WERI-Rb-1 (cell line): ENCODE data around the gene TCEANC2.

Experiments used
- DNase-seq: peaks from one replicate; pipeline ENCODE4 v3.0.0-alpha.2; 2020
- H3K27ac ChIP-seq: fragments of 250-450 bp; sonication (Bioruptor Pico); 2 replicates; pipeline ENCODE4 v1.5.1; 2020; ENCODE audit warnings: mild to moderate bottlenecking, moderate library complexity
- H3K27me3 ChIP-seq: fragments of 250-450 bp; sonication (Bioruptor Pico); 2 replicates; pipeline ENCODE4 v1.5.1; 2021; ENCODE audit warnings: mild to moderate bottlenecking, low read depth, moderate library complexity; ENCODE audit not compliant: insufficient read depth, severe bottlenecking
- H3K36me3 ChIP-seq: fragments of 250-450 bp; sonication (Bioruptor Pico); 2 replicates; pipeline ENCODE4 v1.5.1; 2020; ENCODE audit warnings: mild to moderate bottlenecking, moderate library complexity
- H3K4me3 ChIP-seq: 2 replicates; pipeline ENCODE4 v1.5.1; 2011; ENCODE audit warnings: low read depth, mild to moderate bottlenecking, control low read depth, low read length
- H3K9me3 ChIP-seq: fragments of 250-450 bp; sonication (Bioruptor Pico); 2 replicates; pipeline ENCODE4 v1.5.1; 2021; ENCODE audit warnings: mild to moderate bottlenecking, moderate library complexity; ENCODE audit not compliant: severe bottlenecking
- TF ChIP-seq, protein P1 (sequence below): IDR thresholded peaks from 2 replicates; pipeline ENCODE4 v1.5.1; 2011; ENCODE audit warnings: low read depth, mild to moderate bottlenecking, control low read depth, inconsistent platforms, low read length

The TCEANC2 gene

DNA sequence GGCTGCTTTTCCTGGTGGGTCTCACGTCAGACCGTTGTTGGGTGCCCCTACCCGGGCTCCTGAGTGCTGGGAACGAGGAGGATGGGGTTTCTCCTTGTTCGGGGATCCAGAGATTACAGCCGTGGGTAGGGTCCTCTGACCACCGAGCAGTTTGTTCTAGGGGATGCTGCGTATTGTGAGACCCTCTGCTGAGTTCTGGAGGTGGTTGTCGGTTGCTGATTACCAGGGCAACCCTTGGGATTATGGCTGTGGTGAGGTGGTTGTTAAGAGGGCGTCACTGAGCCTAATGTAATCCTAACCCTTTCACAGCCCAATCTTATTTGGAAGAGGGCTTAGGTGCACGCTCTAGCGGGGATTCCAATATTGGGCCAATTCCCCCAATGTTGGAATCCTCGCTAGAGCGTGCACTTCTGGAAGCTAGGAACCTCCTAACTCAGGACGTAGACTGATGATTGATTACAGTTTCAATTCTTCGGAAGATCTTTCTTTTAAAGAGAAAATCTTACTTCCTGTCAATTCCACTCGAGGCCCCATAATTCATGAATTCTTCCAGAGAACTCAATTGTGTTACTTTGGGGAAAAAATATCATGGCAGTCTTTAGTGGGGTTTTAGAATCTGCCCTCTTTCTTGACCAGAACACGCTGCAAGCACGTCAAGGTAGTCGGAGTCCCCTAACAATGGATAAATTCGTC lies 483 bp downstream of the TCEANC2 start:
- Histone ChIP-seq H3K4me3 (peak overlapping the region; percentile 80), H3K9me3 (no peaks in the 10 kb centered on the region), H3K27ac (peak overlapping the region; percentile 85), H3K27me3 (no peaks in the 10 kb centered on the region), H3K36me3 (no peaks in the 10 kb centered on the region; the same call in 1 of the 2 replicates)
- peak; percentile 43 for DNase-seq
- TF ChIP-seq, protein P1, sequence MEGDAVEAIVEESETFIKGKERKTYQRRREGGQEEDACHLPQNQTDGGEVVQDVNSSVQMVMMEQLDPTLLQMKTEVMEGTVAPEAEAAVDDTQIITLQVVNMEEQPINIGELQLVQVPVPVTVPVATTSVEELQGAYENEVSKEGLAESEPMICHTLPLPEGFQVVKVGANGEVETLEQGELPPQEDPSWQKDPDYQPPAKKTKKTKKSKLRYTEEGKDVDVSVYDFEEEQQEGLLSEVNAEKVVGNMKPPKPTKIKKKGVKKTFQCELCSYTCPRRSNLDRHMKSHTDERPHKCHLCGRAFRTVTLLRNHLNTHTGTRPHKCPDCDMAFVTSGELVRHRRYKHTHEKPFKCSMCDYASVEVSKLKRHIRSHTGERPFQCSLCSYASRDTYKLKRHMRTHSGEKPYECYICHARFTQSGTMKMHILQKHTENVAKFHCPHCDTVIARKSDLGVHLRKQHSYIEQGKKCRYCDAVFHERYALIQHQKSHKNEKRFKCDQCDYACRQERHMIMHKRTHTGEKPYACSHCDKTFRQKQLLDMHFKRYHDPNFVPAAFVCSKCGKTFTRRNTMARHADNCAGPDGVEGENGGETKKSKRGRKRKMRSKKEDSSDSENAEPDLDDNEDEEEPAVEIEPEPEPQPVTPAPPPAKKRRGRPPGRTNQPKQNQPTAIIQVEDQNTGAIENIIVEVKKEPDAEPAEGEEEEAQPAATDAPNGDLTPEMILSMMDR = no peak

DNA sequence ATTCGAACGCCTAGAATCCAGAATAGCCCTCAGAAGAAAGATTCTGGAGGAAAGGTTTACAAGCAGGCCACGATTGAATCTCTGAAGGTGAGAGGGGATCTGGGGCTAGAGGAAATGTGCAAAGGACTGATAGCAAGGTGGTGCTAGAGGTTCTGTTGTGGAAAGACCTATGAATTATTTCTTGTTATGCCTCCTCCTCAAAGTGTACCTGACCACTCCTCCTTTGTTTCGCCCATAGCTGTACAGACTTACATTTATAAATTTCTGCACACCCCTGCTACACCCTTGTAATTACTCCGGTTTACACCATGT lies 986 bp downstream of the TCEANC2 start:
- H3K27me3 ChIP-seq = no peaks in the 10 kb centered on the region
- TF ChIP-seq, protein P1 = no peak
- H3K9me3 ChIP-seq = no peaks in the 10 kb centered on the region
- H3K27ac ChIP-seq = peak overlapping the region; percentile 85
- DNase-seq = no peak
- no peaks in the 10 kb centered on the region; the same call in 1 of the 2 replicates for H3K36me3 ChIP-seq
- H3K4me3 ChIP-seq = peak overlapping the region; percentile 80

DNA sequence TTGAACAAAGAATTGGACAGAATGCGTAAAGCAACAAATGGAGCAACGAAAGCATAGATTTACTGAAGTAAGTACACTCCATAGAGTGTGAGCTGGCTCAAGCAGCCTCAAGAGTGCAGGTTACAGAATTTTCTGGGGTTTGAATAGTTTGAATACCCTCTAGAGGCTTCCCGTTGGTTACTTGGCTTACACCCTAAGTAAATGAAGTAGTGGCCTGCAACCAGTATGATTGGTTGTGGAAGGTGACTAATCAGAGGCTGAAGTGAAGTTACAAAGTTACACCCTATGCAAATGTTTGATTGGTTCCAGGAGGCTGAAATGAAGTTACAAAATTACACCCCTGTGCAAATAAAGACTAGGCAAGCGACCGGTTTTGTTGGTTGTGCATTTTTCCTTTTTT lies 10.9 kb downstream of the TCEANC2 start:
- Histone ChIP-seq H3K27ac (no peak overlapping the region), H3K36me3 (no peaks in the 10 kb centered on the region), H3K9me3 (no peaks in the 10 kb centered on the region), H3K4me3 (no peak overlapping the region), H3K27me3 (no peaks in the 10 kb centered on the region)
- DNase-seq = no peak
- TF ChIP-seq, protein P1 = no peak

DNA sequence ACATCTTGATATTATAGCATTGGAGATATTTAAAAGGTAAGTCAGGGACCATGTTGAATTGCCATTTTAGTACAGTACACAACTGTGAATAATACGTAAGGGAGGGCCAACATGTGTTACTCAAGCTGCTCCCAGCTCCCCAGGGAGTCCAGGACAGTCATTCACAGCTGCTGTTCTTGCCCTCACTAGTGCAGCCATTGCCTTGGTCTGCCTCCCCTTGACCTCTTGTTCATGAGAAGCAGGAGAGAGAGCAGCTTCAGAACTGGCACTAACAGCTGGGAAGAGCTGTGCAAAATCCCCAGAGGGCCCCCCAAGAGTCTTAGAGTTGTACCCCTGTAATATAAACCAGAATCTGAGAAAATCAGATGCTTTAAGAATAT lies 16.4 kb downstream of the TCEANC2 start:
- DNase-seq = peak; percentile 73
- H3K4me3 ChIP-seq = no peak overlapping the region
- H3K27me3 ChIP-seq = no peaks in the 10 kb centered on the region
- TF ChIP-seq, protein P1 = no peak
- H3K27ac ChIP-seq = peak overlapping the region; percentile 64
- H3K9me3 ChIP-seq = no peaks in the 10 kb centered on the region
- H3K36me3 ChIP-seq = peaks cover 7% of the 10 kb centered on the region; the same call in 1 of the 2 replicates

DNA sequence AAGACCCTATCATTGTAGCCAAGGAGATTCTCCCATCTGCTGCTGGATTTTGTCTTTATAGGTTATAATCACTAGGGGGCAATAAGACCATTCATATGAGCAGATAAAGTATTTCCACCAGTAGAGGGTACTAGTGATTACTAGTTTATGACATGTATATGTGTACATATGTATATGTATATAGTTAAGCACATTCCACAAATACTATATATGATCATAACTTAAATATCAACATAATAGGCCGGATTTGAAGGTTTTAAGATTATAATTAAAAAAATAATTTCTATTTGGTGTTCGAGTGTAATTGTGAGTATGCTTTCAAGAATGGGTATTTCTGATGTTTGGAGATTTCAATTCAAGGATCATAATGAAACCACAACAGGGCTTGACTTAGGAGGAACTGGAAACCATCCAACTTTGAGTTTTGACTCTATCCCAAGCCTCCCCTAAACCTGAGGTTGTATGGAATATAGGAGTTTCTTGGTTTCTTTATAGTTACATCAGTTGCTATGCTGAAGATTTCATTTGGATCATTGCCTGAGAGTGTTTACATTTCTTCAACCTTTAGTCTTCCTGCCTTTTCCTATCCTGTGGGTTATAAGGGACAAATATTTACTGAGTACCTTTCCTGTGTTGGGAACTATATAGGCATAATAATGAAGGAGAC lies 16.9 kb downstream of the TCEANC2 start:
- Histone ChIP-seq H3K4me3 (no peak overlapping the region), H3K27me3 (no peaks in the 10 kb centered on the region), H3K9me3 (no peaks in the 10 kb centered on the region), H3K36me3 (peaks cover 7% of the 10 kb centered on the region; the same call in 1 of the 2 replicates), H3K27ac (peak overlapping the region; percentile 64)
- no peak for DNase-seq
- TF ChIP-seq, protein P1 = peak; percentile 27; the same call in 1 of the 2 replicates
